Ascending aorta (tissue), 2 donors: ENCODE results near the gene CELF2. TPM values are rescaled to one million over a fixed set of nuclear protein-coding genes. Genes with fewer than 3 reads are reported as not detected.

ENCODE experiments used
- DNase-seq, 2 donors: peaks; one replicate each; pipeline ENCODE4 v3.0.0-alpha.2; 2019; ENCODE audit warnings: low spot score in 2 of 2
- H3K27ac ChIP-seq, 2 donors: fragments of 200-600 bp; sonication (generic); one replicate each; pipeline ENCODE4 v1.5.1; 2016 to 2017; ENCODE audit warnings: mild to moderate bottlenecking in 1 of 2
- H3K27me3 ChIP-seq: fragments of 200-600 bp; sonication (generic); one replicate; pipeline ENCODE4 v1.5.1; 2017
- H3K36me3 ChIP-seq, 2 donors: fragments of 200-600 bp; sonication (generic); one replicate each; pipeline ENCODE4 v1.5.1; 2016
- H3K4me1 ChIP-seq, 2 donors: fragments of 200-600 bp; sonication (generic); one replicate each; pipeline ENCODE4 v1.5.1; 2016 to 2017; ENCODE audit warnings: mild to moderate bottlenecking in 1 of 2
- H3K4me3 ChIP-seq, 2 donors: fragments of 200-600 bp; sonication (generic); one replicate each; pipeline ENCODE4 v1.5.1; 2016 to 2017; ENCODE audit warnings: mild to moderate bottlenecking in 1 of 2
- H3K9me3 ChIP-seq, 2 donors: fragments of 200-600 bp; sonication (generic); one replicate each; pipeline ENCODE4 v1.5.1; 2016
- CTCF ChIP-seq, 3 experiments: fragments of 200-600 bp in 2 of 3; fragments of 450-650 bp in 1 of 3; sonication (generic) in 2 of 3; IDR thresholded peaks; one replicate each; pipeline ENCODE4 v1.5.1; 2016 to 2019; ENCODE audit warnings: antibody characterized with exemption in 3 of 3, mild to moderate bottlenecking in 1 of 3, moderate library complexity in 1 of 3
- intact Hi-C: fragments of 100-400 bp; cut with DNase I; formaldehyde crosslinking; loops from one replicate; pipeline ENCODE4 v1.15.1; 2023
- total RNA-seq: library from RNA; depleted of rRNA; stranded (reverse); fragments of >200 nt; gene quantifications from one replicate; pipeline ENCODE4 v1.1.0, GENCODE V29; 2016

The CELF2 gene
- total RNA-seq, 1 donor from 2014 or later, result 26.6 TPM

GRCh38 chr10:11191190-11191589 is 173.5 kb downstream of the CELF2 start:
- Histone ChIP-seq H3K4me3 (no peak overlapping the region), H3K9me3 (no peaks in the 10 kb centered on the region), H3K27me3 (no peaks in the 10 kb centered on the region), H3K4me1 (no peaks in the 10 kb centered on the region), H3K27ac (no peak overlapping the region), H3K36me3 (no peaks in the 10 kb centered on the region)
- DNase-seq, result no peak
- intact Hi-C loops, result no loop called here
- no peak for TF ChIP-seq CTCF (IDR thresholded peaks at IDR 0.05)

- no peak overlapping the region for H3K4me3 ChIP-seq
- H3K27me3 ChIP-seq, result no peaks in the 10 kb centered on the region
- no peak for TF ChIP-seq CTCF (IDR thresholded peaks at IDR 0.05)
- no peaks in the 10 kb centered on the region for H3K9me3 ChIP-seq
- H3K4me1 ChIP-seq, result no peaks in the 10 kb centered on the region
- H3K36me3 ChIP-seq, result no peaks in the 10 kb centered on the region
- no peak overlapping the region for H3K27ac ChIP-seq
- DNase-seq, result no peak
- intact Hi-C loops, result no loop called here
Observed at GRCh38 chr10:11191678-11192077, 174.0 kb downstream of the CELF2 start.

- Histone ChIP-seq H3K27me3 (no peaks in the 10 kb centered on the region), H3K27ac (no peak overlapping the region), H3K4me3 (no peak overlapping the region), H3K36me3 (no peaks in the 10 kb centered on the region), H3K9me3 (no peaks in the 10 kb centered on the region), H3K4me1 (no peaks in the 10 kb centered on the region)
- intact Hi-C loops, result no loop called here
- DNase-seq, result no peak
- TF ChIP-seq CTCF (IDR thresholded peaks at IDR 0.05), result no peak
Observed at GRCh38 chr10:11192304-11193000, 174.8 kb downstream of the CELF2 start.

- intact Hi-C loops, result no loop called here
- Histone ChIP-seq H3K4me3 (no peak overlapping the region), H3K4me1 (no peaks in the 10 kb centered on the region), H3K27ac (no peak overlapping the region), H3K27me3 (no peaks in the 10 kb centered on the region), H3K36me3 (no peaks in the 10 kb centered on the region), H3K9me3 (no peaks in the 10 kb centered on the region)
- no peak for TF ChIP-seq CTCF (IDR thresholded peaks at IDR 0.05)
- DNase-seq, result no peak
Observed at GRCh38 chr10:11193001-11193551, 175.4 kb downstream of the CELF2 start.

GRCh38 chr10:11194859-11195586 is 177.4 kb downstream of the CELF2 start:
- H3K4me1 ChIP-seq, result no peaks in the 10 kb centered on the region
- H3K36me3 ChIP-seq, result no peaks in the 10 kb centered on the region
- intact Hi-C loops, result no loop called here
- TF ChIP-seq CTCF (IDR thresholded peaks at IDR 0.05), result no peak
- H3K27me3 ChIP-seq, result no peaks in the 10 kb centered on the region
- no peak overlapping the region for H3K27ac ChIP-seq
- no peak for DNase-seq
- H3K4me3 ChIP-seq, result no peak overlapping the region
- no peaks in the 10 kb centered on the region for H3K9me3 ChIP-seq
